ENCODE data around the gene RNF128.

DNA sequence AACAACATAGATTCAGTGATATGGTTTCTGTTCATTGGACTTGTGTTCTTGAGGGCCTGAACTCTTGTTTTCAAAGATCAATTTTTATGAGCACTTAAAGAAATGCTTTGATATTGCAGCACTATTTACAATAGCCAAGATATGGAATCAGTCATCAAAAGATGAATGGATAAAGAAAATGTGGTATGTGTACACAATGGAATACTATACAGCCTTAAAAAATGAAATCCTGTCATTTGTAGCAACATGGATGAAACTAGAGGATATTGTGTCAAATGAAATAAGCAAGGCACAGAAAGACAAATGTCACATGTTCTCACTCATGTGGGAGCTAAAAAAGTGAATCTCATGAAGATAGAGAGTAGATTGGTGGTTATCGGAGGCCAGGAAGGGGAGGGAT is 21.9 kb downstream of the RNF128 start:
- TF ChIP-seq REST (IDR thresholded peaks at IDR 0.05; ENCODE audit: low read depth): no peak
- no peak for TF ChIP-seq EP300 (IDR thresholded peaks at IDR 0.05; ENCODE audit: borderline replicate concordance)
- no peak for TF ChIP-seq TAF1 (IDR thresholded peaks at IDR 0.05; ENCODE audit: low read depth)
- TF ChIP-seq EGR1 (IDR thresholded peaks at IDR 0.05): no peak
- no peak for TF ChIP-seq USF1 (IDR thresholded peaks at IDR 0.05)
- TF ChIP-seq CREB1 (IDR thresholded peaks at IDR 0.05; ENCODE audit: low read depth): no peak
- TF ChIP-seq MAX (IDR thresholded peaks at IDR 0.05): no peak
